ENCODE results near the gene SNX15. TPM values are rescaled to one million over a fixed set of nuclear protein-coding genes. Genes with fewer than 3 reads are reported as not detected.

SNX15 gene
- total and polyA plus RNA-seq, 2 experiments from 2014 or later = 12.9 to 27.3 TPM

- H2AFZ ChIP-seq = no peak overlapping the region
- H3K36me3 ChIP-seq (replicated peaks; ENCODE audit: insufficient read depth, low read depth) = no peaks in the 10 kb centered on the region
- WGBS (ENCODE audit: low lambda C conversion rate, missing lambda C conversion rate) = 69% methylated on average over 8 of the region's 8 CpGs
- H3K4me1 ChIP-seq (ENCODE audit: insufficient read depth) = no peaks in the 10 kb centered on the region
- no peaks in the 10 kb centered on the region for H4K20me1 ChIP-seq (ENCODE audit: insufficient read depth, poor library complexity, severe bottlenecking)
- DNase-seq (ENCODE audit: low spot score) = no peak
- H3K27me3 ChIP-seq = no peaks in the 10 kb centered on the region
- H3K27ac ChIP-seq = no peak overlapping the region
- H3K4me2 ChIP-seq = no peak overlapping the region
- TF ChIP-seq CTCF (IDR thresholded peaks at IDR 0.05; ENCODE audit: poor library complexity) = no peak
- no peak for TF ChIP-seq EZH2phosphoT487 (IDR thresholded peaks at IDR 0.05; ENCODE audit: low read depth, severe bottlenecking, unreplicated experiment)
- TF ChIP-seq EZH2 (IDR thresholded peaks at IDR 0.05; ENCODE audit: borderline replicate concordance) = no peak
- H3K79me2 ChIP-seq = no peaks in the 10 kb centered on the region
- H3K9me3 ChIP-seq (ENCODE audit: low read depth) = no peaks in the 10 kb centered on the region
- no peak overlapping the region for H3K4me3 ChIP-seq
- no peaks in the 10 kb centered on the region for H3K9me2 ChIP-seq (replicated peaks; ENCODE audit: insufficient read depth)
Measured at GRCh38 chr11:65053827-65054508, 26.7 kb downstream of the SNX15 start.

GRCh38 chr11:65055538-65055937 lies 28.3 kb downstream of the SNX15 start:
- DNase-seq (ENCODE audit: low spot score) = no peak
- Histone ChIP-seq H3K9me3 (ENCODE audit: low read depth) (no peaks in the 10 kb centered on the region), H4K20me1 (ENCODE audit: insufficient read depth, poor library complexity, severe bottlenecking) (no peaks in the 10 kb centered on the region), H2AFZ (no peak overlapping the region), H3K27me3 (no peaks in the 10 kb centered on the region), H3K4me2 (no peak overlapping the region), H3K36me3 (replicated peaks; ENCODE audit: insufficient read depth, low read depth) (no peaks in the 10 kb centered on the region), H3K4me3 (no peak overlapping the region), H3K27ac (no peak overlapping the region), H3K4me1 (ENCODE audit: insufficient read depth) (no peaks in the 10 kb centered on the region), H3K9me2 (replicated peaks; ENCODE audit: insufficient read depth) (no peaks in the 10 kb centered on the region), H3K79me2 (no peaks in the 10 kb centered on the region)
- WGBS (ENCODE audit: low lambda C conversion rate, missing lambda C conversion rate) = 90% methylated on average over 1 of the region's 1 CpG
- no peak for TF ChIP-seq CTCF (IDR thresholded peaks at IDR 0.05; ENCODE audit: poor library complexity)
- no peak for TF ChIP-seq EZH2phosphoT487 (IDR thresholded peaks at IDR 0.05; ENCODE audit: low read depth, severe bottlenecking, unreplicated experiment)
- no peak for TF ChIP-seq EZH2 (IDR thresholded peaks at IDR 0.05; ENCODE audit: borderline replicate concordance)

- Histone ChIP-seq H3K9me2 (replicated peaks; ENCODE audit: insufficient read depth) (no peaks in the 10 kb centered on the region), H2AFZ (no peak overlapping the region), H3K4me2 (no peak overlapping the region), H3K36me3 (replicated peaks; ENCODE audit: insufficient read depth, low read depth) (no peaks in the 10 kb centered on the region), H3K27me3 (no peaks in the 10 kb centered on the region), H3K4me1 (ENCODE audit: insufficient read depth) (no peaks in the 10 kb centered on the region), H3K9me3 (ENCODE audit: low read depth) (no peaks in the 10 kb centered on the region), H4K20me1 (ENCODE audit: insufficient read depth, poor library complexity, severe bottlenecking) (no peaks in the 10 kb centered on the region), H3K4me3 (no peak overlapping the region), H3K79me2 (no peaks in the 10 kb centered on the region), H3K27ac (no peak overlapping the region)
- WGBS (ENCODE audit: low lambda C conversion rate, missing lambda C conversion rate) = 93% methylated on average over 6 of the region's 6 CpGs
- DNase-seq (ENCODE audit: low spot score) = no peak
- no peak for TF ChIP-seq CTCF (IDR thresholded peaks at IDR 0.05; ENCODE audit: poor library complexity)
- TF ChIP-seq EZH2 (IDR thresholded peaks at IDR 0.05; ENCODE audit: borderline replicate concordance) = no peak
Measured at GRCh38 chr11:65056999-65057398, 29.8 kb downstream of the SNX15 start.

All from hepatocyte (in vitro differentiated cells).